OCI-LY1 (cell line): ENCODE data around the gene MTERF4.
A peak's percentile ranks its signal among the peaks of the same experiment; 100 is the strongest.

Experiments
- H2AFZ ChIP-seq: fragments of 200-600 bp; sonication (generic), shearing (Covaris generic); 2 replicates; pipeline ENCODE4 v1.6.0; 2014; ENCODE audit warnings: antibody characterized with exemption, mild to moderate bottlenecking, low read length
- H3F3A ChIP-seq: fragments of 200-600 bp; sonication (generic), shearing (Covaris generic); 2 replicates; pipeline ENCODE4 v1.6.0; 2014; ENCODE audit warnings: mild to moderate bottlenecking, antibody characterized with exemption, low read length, moderate library complexity; ENCODE audit not compliant: insufficient read depth
- H3K27ac ChIP-seq: fragments of 200-600 bp; sonication (generic); 2 replicates; pipeline ENCODE4 v1.5.1; 2014; ENCODE audit warnings: low read length, mixed run types, mild to moderate bottlenecking, low read depth; ENCODE audit not compliant: poor library complexity, severe bottlenecking
- H3K27me3 ChIP-seq: fragments of 200-600 bp; sonication (generic); 2 replicates; pipeline ENCODE4 v1.6.0; 2014; ENCODE audit warnings: antibody characterized with exemption, mild to moderate bottlenecking, low read length, moderate library complexity; ENCODE audit not compliant: insufficient read depth
- H3K36me3 ChIP-seq: fragments of 200-600 bp; sonication (generic); 2 replicates; pipeline ENCODE4 v1.6.1; 2014; ENCODE audit warnings: mild to moderate bottlenecking, antibody characterized with exemption, low read length, moderate library complexity, mixed read lengths; ENCODE audit not compliant: insufficient read depth
- H3K4me1 ChIP-seq: fragments of 200-600 bp; sonication (generic); 2 replicates; pipeline ENCODE4 v1.5.1; 2014; ENCODE audit warnings: mild to moderate bottlenecking, low read length, moderate library complexity; ENCODE audit not compliant: insufficient read depth, severe bottlenecking
- H3K4me2 ChIP-seq: fragments of 200-600 bp; sonication (generic), shearing (Covaris generic); 2 replicates; pipeline ENCODE4 v1.6.1; 2014; ENCODE audit warnings: low read length
- H3K4me3 ChIP-seq: fragments of 200-600 bp; sonication (generic); 2 replicates; pipeline ENCODE4 v1.5.1; 2014; ENCODE audit warnings: low read length, low read depth, mild to moderate bottlenecking, mixed read lengths; ENCODE audit not compliant: poor library complexity, severe bottlenecking
- H3K79me2 ChIP-seq: fragments of 200-600 bp; shearing (Covaris generic); 2 replicates; pipeline ENCODE4 v1.6.1; 2016; ENCODE audit warnings: mixed run types, low read length, mixed read lengths; ENCODE audit not compliant: insufficient read depth
- H3K9ac ChIP-seq: fragments of 200-600 bp; sonication (generic), shearing (Covaris generic); 2 replicates; pipeline ENCODE4 v1.6.1; 2014; ENCODE audit warnings: mild to moderate bottlenecking, low read length, mixed read lengths
- H3K9me2 ChIP-seq: fragments of 200-600 bp; sonication (generic), shearing (Covaris generic); 2 replicates; pipeline ENCODE4 v1.6.1; 2014; ENCODE audit warnings: low read depth, mild to moderate bottlenecking, low read length, mixed read lengths
- H3K9me3 ChIP-seq: fragments of 200-600 bp; shearing (Covaris generic); 2 replicates; pipeline ENCODE4 v1.6.1; 2014; ENCODE audit warnings: low read length, mixed read lengths
- H4K20me1 ChIP-seq: fragments of 200-600 bp; sonication (generic), shearing (Covaris generic); 2 replicates; pipeline ENCODE4 v1.6.0; 2016; ENCODE audit warnings: mild to moderate bottlenecking, low read length; ENCODE audit not compliant: insufficient read depth
- CTCF ChIP-seq: fragments of 200-600 bp; sonication (generic), shearing (Covaris generic); IDR thresholded peaks from 2 replicates; pipeline ENCODE4 v1.5.1; 2017; ENCODE audit warnings: mild to moderate bottlenecking, antibody characterized with exemption, low read length, moderate library complexity, mixed read lengths
- EZH2 ChIP-seq: fragments of 200-600 bp; sonication (generic), shearing (Covaris generic); IDR thresholded peaks from 2 replicates; pipeline ENCODE4 v1.8.0; 2017; ENCODE audit warnings: borderline replicate concordance, mixed run types, mild to moderate bottlenecking, antibody characterized with exemption, low read length, moderate library complexity, mixed read lengths

MTERF4 gene

DNA sequence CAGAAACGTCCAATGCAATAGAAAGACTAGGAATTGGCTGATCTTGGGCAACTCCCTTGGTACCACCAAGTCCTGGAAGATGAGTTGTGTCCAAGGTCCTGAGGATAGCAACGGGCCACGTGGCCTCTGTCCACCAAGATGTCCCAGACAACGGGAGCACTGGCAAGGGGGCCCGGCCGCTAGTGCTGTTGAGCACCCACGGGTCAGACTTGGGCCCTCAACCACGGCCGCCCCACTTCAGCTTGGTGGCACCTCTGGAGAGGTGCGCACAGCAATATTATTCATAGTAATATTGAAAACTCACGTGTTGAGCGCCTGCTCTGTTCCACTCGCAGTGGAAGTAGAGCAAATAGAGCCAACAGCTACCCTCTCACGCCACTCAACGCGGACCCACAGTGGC is 28.2 kb upstream of the MTERF4 start:
- Histone ChIP-seq H4K20me1 (no peaks in the 10 kb centered on the region), H3F3A (no peaks in the 10 kb centered on the region), H3K27me3 (no peaks in the 10 kb centered on the region), H3K9me3 (no peaks in the 10 kb centered on the region), H3K9ac (no peak overlapping the region), H3K79me2 (no peaks in the 10 kb centered on the region), H3K9me2 (no peaks in the 10 kb centered on the region), H3K4me3 (no peak overlapping the region), H3K4me2 (no peak overlapping the region), H3K36me3 (peaks cover 49% of the 10 kb centered on the region; the same call in 1 of the 2 replicates), H3K27ac (no peak overlapping the region), H2AFZ (no peak overlapping the region), H3K4me1 (peaks cover 22% of the 10 kb centered on the region)
- TF ChIP-seq CTCF: no peak
- TF ChIP-seq EZH2: no peak

DNA sequence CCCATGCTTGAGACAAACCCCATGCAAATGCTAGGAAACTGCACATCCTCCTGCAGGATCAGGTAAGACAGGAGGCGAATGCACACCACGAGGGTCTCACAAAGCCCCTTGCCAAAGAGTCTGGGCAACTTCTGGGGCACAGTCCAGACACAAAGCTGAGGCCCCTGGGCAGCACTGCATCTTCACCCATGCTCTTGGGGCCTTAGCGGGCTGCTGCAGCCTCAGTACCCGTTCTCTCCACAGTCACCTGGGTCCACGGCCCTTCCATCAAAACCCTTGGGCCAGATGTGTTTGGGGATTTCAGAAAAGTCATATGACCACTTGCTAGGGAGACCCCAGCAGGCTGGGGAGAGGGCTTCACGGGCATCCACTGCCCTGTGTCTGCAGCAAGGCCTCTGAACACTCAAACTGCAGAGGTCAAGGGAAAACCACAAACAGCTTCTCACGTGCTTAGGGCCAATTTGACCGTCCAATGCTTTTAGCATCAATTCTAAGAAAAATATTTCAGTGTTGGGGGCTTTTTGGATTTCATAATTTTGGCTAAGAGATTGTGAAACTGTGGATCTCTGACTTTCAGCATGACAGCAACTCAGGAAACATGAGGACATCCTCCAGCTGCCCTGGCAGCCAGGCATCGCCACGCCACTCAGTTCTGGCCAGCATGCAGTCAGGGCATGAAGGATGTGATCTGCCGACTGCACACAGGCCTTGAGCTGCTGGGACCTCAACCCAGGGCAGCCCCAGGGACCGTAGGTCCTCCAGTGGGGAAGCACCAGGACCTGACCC is 27.2 kb upstream of the MTERF4 start:
- Histone ChIP-seq H3K4me1 (peaks cover 22% of the 10 kb centered on the region), H3K9me3 (no peaks in the 10 kb centered on the region), H3K36me3 (peaks cover 43% of the 10 kb centered on the region; the same call in 1 of the 2 replicates), H3K27me3 (no peaks in the 10 kb centered on the region), H2AFZ (no peak overlapping the region), H3K4me3 (no peak overlapping the region), H3K79me2 (no peaks in the 10 kb centered on the region), H3K9ac (no peak overlapping the region), H3K4me2 (no peak overlapping the region), H3K9me2 (no peaks in the 10 kb centered on the region), H4K20me1 (no peaks in the 10 kb centered on the region), H3K27ac (peak overlapping the region; percentile 15), H3F3A (no peaks in the 10 kb centered on the region)
- no peak for TF ChIP-seq EZH2
- no peak for TF ChIP-seq CTCF

GRCh38 chr2:241128266-241128665 is 26.2 kb upstream of the MTERF4 start:
- Histone ChIP-seq H3K4me2 (no peak overlapping the region), H3F3A (no peaks in the 10 kb centered on the region), H3K4me3 (no peak overlapping the region), H3K79me2 (no peaks in the 10 kb centered on the region), H3K27me3 (no peaks in the 10 kb centered on the region), H3K9ac (no peak overlapping the region; the same call in 1 of the 2 replicates), H4K20me1 (no peaks in the 10 kb centered on the region), H3K36me3 (peaks cover 45% of the 10 kb centered on the region; the same call in 1 of the 2 replicates), H3K9me3 (no peaks in the 10 kb centered on the region), H3K27ac (peak overlapping the region; percentile 81), H3K4me1 (peaks cover 22% of the 10 kb centered on the region), H2AFZ (no peak overlapping the region), H3K9me2 (no peaks in the 10 kb centered on the region)
- TF ChIP-seq CTCF (no peak), EZH2 (no peak)
